Activated CD8-positive, alpha-beta memory T cell treated with anti-CD3 and anti-CD28 coated beads for 1 hour (primary cell): ENCODE measurements around the gene KLHDC9.

Experiments
- DNase-seq, 2 donors: peaks; one replicate each; pipeline ENCODE4 v3.0.0-alpha.2; 2020; ENCODE audit warnings: low read depth in 1 of 2; ENCODE audit errors: extremely low read depth in 1 of 2

KLHDC9 gene

GRCh38 chr1:161128591-161129420, 30.6 kb downstream of the KLHDC9 start:
- DNase-seq: no peak

- DNase-seq: no peak
These were observed 32.1 kb downstream of the KLHDC9 start for GRCh38 chr1:161130266-161130665.

- DNase-seq: no peak
These were observed 33.6 kb downstream of the KLHDC9 start for GRCh38 chr1:161131523-161132409.

- peak; percentile 74 to 75 for DNase-seq
These were observed 34.5 kb downstream of the KLHDC9 start, which contains the start of gene DEDD for GRCh38 chr1:161132410-161133219. Gene DEDD (minus strand): TSS chr1:161132667. CDS start chr1:161124462, 8,205 bp downstream.

- DNase-seq: no peak
These were observed 35.1 kb downstream of the KLHDC9 start for GRCh38 chr1:161133220-161133740.

GRCh38 chr1:161137881-161138280, 39.7 kb downstream of the KLHDC9 start:
- DNase-seq: no peak

GRCh38 chr1:161138431-161138830, 40.3 kb downstream of the KLHDC9 start:
- no peak for DNase-seq

- DNase-seq: no peak
These were observed 41.6 kb downstream of the KLHDC9 start for GRCh38 chr1:161139766-161140165.

GRCh38 chr1:161140755-161141400, 42.7 kb downstream of the KLHDC9 start:
- DNase-seq: no peak

GRCh38 chr1:161145832-161146231, 47.7 kb downstream of the KLHDC9 start:
- no peak for DNase-seq
